ENCODE results near the gene SCO2. TPM values are rescaled to one million over a fixed set of nuclear protein-coding genes. Genes with fewer than 3 reads are reported as not detected.

Gene SCO2
- total and polyA plus RNA-seq, 2 of the 13 experiments (the other 11 are each of a cell fraction or from before 2014, with no cell fraction given), result 0.32 to 3.7 TPM

- Histone ChIP-seq H4K20me1 (ENCODE audit: insufficient read depth, low read length) (peaks cover 21% of the 10 kb centered on the region), H3K27me3 (ENCODE audit: control insufficient read depth in 1 of 2, insufficient read depth in 2 of 2, low read length in 2 of 2) (peaks cover 0 to 4% of the 10 kb centered on the region in 2 experiments; a peak in 1 of 5 replicates), H3K79me2 (ENCODE audit: insufficient read depth, low read length) (peaks cover 24% of the 10 kb centered on the region), H3K27ac (ENCODE audit: extremely low read length, insufficient read depth, low read length) (no peak overlapping the region), H3K4me2 (ENCODE audit: low read depth, low read length) (no peak overlapping the region), H3K36me3 (replicated peaks in 1 of 2; ENCODE audit: control insufficient read depth in 1 of 2, insufficient read depth in 2 of 2, low read length in 2 of 2) (no peaks in the 10 kb centered on the region), H3K4me3 (replicated peaks in 1 of 3; ENCODE audit: insufficient read depth in 1 of 3, low read depth in 2 of 3, low read length in 3 of 3) (no peak overlapping the region), H2AFZ (ENCODE audit: low read length) (no peak overlapping the region), H3K9me3 (ENCODE audit: low read length) (no peaks in the 10 kb centered on the region), H3K4me1 (ENCODE audit: insufficient read depth, low read length) (peaks cover 47% of the 10 kb centered on the region), H3K9ac (ENCODE audit: insufficient read depth, low read depth, low read length) (no peak overlapping the region)
- ATAC-seq, result no peak
- in situ Hi-C loops (cut with HindIII; ENCODE audit: extremely low pct_ligation_motif_present, low pct_unique_long_range_greater_than_20kb), result no loop called here
- no peak for TF ChIP-seq HDAC6 (IDR thresholded peaks at IDR 0.05; ENCODE audit: low read depth, low read length)
- TF ChIP-seq TMF1 (CRISPR knock-in tag; IDR thresholded peaks at IDR 0.05; ENCODE audit: low read depth), result no peak
- TF ChIP-seq ZFY (CRISPR knock-in tag; IDR thresholded peaks at IDR 0.05), result no peak
- TF ChIP-seq, protein P1, sequence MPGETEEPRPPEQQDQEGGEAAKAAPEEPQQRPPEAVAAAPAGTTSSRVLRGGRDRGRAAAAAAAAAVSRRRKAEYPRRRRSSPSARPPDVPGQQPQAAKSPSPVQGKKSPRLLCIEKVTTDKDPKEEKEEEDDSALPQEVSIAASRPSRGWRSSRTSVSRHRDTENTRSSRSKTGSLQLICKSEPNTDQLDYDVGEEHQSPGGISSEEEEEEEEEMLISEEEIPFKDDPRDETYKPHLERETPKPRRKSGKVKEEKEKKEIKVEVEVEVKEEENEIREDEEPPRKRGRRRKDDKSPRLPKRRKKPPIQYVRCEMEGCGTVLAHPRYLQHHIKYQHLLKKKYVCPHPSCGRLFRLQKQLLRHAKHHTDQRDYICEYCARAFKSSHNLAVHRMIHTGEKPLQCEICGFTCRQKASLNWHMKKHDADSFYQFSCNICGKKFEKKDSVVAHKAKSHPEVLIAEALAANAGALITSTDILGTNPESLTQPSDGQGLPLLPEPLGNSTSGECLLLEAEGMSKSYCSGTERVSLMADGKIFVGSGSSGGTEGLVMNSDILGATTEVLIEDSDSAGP (CRISPR knock-in tag; IDR thresholded peaks at IDR 0.05; ENCODE audit: borderline replicate concordance), result no peak
- TF ChIP-seq ZNF589 (CRISPR knock-in tag; conservative IDR thresholded peaks at IDR 0.05), result no peak
- no peak for TF ChIP-seq HNF4G (IDR thresholded peaks at IDR 0.05; ENCODE audit: borderline replicate concordance, low read depth, low read length)
- no peak for TF ChIP-seq HNF4G (CRISPR knock-in tag; IDR thresholded peaks at IDR 0.05; ENCODE audit: borderline replicate concordance, low read depth)
- TF ChIP-seq MEF2D (CRISPR knock-in tag; IDR thresholded peaks at IDR 0.05), result no peak
- TF ChIP-seq ZNF275 (CRISPR knock-in tag; IDR thresholded peaks at IDR 0.05; ENCODE audit: borderline replicate concordance), result no peak
- no peak for TF ChIP-seq ZNF616 (CRISPR knock-in tag; IDR thresholded peaks at IDR 0.05; ENCODE audit: low read depth)
- no peak for TF ChIP-seq ZNF670 (CRISPR knock-in tag; IDR thresholded peaks at IDR 0.05; ENCODE audit: borderline replicate concordance)
- TF ChIP-seq, protein P2, sequence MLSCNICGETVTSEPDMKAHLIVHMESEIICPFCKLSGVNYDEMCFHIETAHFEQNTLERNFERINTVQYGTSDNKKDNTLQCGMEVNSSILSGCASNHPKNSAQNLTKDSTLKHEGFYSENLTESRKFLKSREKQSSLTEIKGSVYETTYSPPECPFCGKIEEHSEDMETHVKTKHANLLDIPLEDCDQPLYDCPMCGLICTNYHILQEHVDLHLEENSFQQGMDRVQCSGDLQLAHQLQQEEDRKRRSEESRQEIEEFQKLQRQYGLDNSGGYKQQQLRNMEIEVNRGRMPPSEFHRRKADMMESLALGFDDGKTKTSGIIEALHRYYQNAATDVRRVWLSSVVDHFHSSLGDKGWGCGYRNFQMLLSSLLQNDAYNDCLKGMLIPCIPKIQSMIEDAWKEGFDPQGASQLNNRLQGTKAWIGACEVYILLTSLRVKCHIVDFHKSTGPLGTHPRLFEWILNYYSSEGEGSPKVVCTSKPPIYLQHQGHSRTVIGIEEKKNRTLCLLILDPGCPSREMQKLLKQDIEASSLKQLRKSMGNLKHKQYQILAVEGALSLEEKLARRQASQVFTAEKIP (CRISPR knock-in tag; IDR thresholded peaks at IDR 0.05; ENCODE audit: borderline replicate concordance), result no peak
- TF ChIP-seq, protein P3, sequence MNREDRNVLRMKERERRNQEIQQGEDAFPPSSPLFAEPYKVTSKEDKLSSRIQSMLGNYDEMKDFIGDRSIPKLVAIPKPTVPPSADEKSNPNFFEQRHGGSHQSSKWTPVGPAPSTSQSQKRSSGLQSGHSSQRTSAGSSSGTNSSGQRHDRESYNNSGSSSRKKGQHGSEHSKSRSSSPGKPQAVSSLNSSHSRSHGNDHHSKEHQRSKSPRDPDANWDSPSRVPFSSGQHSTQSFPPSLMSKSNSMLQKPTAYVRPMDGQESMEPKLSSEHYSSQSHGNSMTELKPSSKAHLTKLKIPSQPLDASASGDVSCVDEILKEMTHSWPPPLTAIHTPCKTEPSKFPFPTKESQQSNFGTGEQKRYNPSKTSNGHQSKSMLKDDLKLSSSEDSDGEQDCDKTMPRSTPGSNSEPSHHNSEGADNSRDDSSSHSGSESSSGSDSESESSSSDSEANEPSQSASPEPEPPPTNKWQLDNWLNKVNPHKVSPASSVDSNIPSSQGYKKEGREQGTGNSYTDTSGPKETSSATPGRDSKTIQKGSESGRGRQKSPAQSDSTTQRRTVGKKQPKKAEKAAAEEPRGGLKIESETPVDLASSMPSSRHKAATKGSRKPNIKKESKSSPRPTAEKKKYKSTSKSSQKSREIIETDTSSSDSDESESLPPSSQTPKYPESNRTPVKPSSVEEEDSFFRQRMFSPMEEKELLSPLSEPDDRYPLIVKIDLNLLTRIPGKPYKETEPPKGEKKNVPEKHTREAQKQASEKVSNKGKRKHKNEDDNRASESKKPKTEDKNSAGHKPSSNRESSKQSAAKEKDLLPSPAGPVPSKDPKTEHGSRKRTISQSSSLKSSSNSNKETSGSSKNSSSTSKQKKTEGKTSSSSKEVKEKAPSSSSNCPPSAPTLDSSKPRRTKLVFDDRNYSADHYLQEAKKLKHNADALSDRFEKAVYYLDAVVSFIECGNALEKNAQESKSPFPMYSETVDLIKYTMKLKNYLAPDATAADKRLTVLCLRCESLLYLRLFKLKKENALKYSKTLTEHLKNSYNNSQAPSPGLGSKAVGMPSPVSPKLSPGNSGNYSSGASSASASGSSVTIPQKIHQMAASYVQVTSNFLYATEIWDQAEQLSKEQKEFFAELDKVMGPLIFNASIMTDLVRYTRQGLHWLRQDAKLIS (CRISPR knock-in tag; IDR thresholded peaks at IDR 0.05), result no peak
- intact Hi-C loops (cut with micrococcal nuclease; ENCODE audit: unreplicated experiment), result no loop called here
- CTCF ChIA-PET (ENCODE audit: low intra/inter-chr PET ratio, low total read pairs), result no interaction called here
- POLR2A ChIA-PET, result no interaction called here
- WGBS (ENCODE audit: low lambda C conversion rate), result 76% methylated on average over 7 of the region's 7 CpGs
- FAIRE-seq, result no peak
- DNase-seq (ENCODE audit: low spot score), result no peak
- BruUV-seq (replicated peaks), result no TSS peak
Measured at GRCh38 chr22:50476868-50477267, 48.5 kb downstream of the SCO2 start.

Data from HepG2 (cell line).